Neural crest cell (in vitro differentiated cells): ENCODE measurements around the gene DCN. TPM values are rescaled to one million over a fixed set of nuclear protein-coding genes. Genes with fewer than 3 reads are reported as not detected.

ENCODE experiments used
- DNase-seq: peaks from one replicate; pipeline ENCODE4 v3.0.0; 2021; ENCODE audit warnings: low read depth, mixed read lengths, low spot score
- H3K27ac Mint-ChIP-seq: one replicate; pipeline ENCODE4 v1.8.0; 2021; ENCODE audit warnings: mild to moderate bottlenecking, mixed read lengths; ENCODE audit not compliant: unreplicated experiment
- H3K27me3 Mint-ChIP-seq: 2 replicates; pipeline ENCODE4 v1.8.0; 2021; ENCODE audit warnings: low read depth, mild to moderate bottlenecking, mixed read lengths
- H3K36me3 Mint-ChIP-seq: 2 replicates; pipeline ENCODE4 v1.8.0; 2021; ENCODE audit warnings: low read depth, mild to moderate bottlenecking, mixed read lengths
- H3K4me1 Mint-ChIP-seq: 2 replicates; pipeline ENCODE4 v1.8.0; 2021; ENCODE audit warnings: mixed read lengths
- H3K4me3 Mint-ChIP-seq: one replicate; pipeline ENCODE4 v1.8.0; 2021; ENCODE audit warnings: mild to moderate bottlenecking, mixed read lengths
- H3K9me3 Mint-ChIP-seq: 2 replicates; pipeline ENCODE4 v1.8.0; 2021; ENCODE audit warnings: mixed read lengths
- long read RNA-seq: library from polyadenylated mRNA; unstranded; transcript quantifications from one replicate; pipeline ENCODE4 v2.0.0, GENCODE V29; 2020
- total RNA-seq: library from RNA; stranded (reverse); gene quantifications from 2 replicates; pipeline ENCODE4 v1.2.1, GENCODE V29; 2021
- TF ChIP-seq, protein P1 (sequence below): fragments of 200-600 bp; sonication (generic); conservative IDR thresholded peaks from 2 replicates; pipeline ENCODE4 v1.5.0; 2021; ENCODE audit warnings: antibody characterized with exemption, mild to moderate bottlenecking

The DCN gene, protein sequence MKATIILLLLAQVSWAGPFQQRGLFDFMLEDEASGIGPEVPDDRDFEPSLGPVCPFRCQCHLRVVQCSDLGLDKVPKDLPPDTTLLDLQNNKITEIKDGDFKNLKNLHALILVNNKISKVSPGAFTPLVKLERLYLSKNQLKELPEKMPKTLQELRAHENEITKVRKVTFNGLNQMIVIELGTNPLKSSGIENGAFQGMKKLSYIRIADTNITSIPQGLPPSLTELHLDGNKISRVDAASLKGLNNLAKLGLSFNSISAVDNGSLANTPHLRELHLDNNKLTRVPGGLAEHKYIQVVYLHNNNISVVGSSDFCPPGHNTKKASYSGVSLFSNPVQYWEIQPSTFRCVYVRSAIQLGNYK
- 17.9 and 19.6 TPM in 2 replicates for total RNA-seq
- long read RNA-seq, full-length matches to known transcripts = 47 of 49 reads
- long read RNA-seq, partial matches to known transcripts = 1 of 49 reads
- long read RNA-seq, other reads (novel, unspliced or antisense) = 1 of 49 reads

DNA sequence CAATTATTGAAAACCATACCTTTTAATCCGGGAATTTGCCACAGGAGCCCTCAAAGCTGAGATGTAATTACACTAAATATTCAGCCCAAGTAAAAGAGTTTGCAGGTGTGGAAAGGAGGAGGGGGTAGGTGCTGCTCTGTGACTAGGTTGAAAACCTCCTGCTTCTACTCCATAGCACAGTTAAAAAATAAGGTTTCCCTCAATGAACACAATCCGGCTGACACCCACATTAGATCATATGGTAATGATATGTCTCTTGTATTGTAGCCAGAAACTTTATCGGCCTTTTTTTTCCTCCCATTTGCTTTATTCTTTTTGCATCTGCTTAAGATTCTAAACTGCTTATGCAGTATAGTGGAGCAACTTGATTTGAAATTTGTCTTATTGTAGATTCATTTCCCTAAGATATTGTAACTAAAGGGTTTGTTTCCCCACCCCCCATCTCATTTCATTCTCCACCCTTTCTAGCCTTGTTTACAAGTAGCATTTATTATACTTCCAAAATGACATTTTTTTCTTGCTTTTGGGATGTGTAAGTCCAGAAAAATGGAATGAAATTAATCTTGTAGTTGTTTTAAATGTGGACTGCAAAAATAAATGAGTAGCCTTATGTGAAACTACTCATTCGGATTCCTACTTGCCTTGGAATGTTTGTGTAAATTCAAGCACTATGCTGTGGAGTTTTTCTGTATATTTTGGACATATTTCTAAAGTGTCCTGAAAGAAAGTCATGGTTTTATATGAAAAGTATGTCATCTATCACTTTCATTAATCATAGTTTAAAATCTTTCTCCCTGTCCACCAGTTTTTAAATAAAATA is at the start of gene DCN:
DCN (minus strand) TSS at position 182 of the 820 bp plus-strand sequence. CDS start 4,265 bp downstream, outside the sequence.
- TF ChIP-seq, protein P1, sequence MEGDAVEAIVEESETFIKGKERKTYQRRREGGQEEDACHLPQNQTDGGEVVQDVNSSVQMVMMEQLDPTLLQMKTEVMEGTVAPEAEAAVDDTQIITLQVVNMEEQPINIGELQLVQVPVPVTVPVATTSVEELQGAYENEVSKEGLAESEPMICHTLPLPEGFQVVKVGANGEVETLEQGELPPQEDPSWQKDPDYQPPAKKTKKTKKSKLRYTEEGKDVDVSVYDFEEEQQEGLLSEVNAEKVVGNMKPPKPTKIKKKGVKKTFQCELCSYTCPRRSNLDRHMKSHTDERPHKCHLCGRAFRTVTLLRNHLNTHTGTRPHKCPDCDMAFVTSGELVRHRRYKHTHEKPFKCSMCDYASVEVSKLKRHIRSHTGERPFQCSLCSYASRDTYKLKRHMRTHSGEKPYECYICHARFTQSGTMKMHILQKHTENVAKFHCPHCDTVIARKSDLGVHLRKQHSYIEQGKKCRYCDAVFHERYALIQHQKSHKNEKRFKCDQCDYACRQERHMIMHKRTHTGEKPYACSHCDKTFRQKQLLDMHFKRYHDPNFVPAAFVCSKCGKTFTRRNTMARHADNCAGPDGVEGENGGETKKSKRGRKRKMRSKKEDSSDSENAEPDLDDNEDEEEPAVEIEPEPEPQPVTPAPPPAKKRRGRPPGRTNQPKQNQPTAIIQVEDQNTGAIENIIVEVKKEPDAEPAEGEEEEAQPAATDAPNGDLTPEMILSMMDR = no peak
- Mint-ChIP-seq H3K9me3 (no peaks in the 10 kb centered on the region), H3K4me1 (peaks cover 19% of the 10 kb centered on the region), H3K27me3 (no peaks in the 10 kb centered on the region), H3K27ac (no peak within 1 kb of the TSS), H3K36me3 (no peaks in the 10 kb centered on the region), H3K4me3 (peak within 1 kb of the TSS; percentile 42)
- no peak for DNase-seq

DNA sequence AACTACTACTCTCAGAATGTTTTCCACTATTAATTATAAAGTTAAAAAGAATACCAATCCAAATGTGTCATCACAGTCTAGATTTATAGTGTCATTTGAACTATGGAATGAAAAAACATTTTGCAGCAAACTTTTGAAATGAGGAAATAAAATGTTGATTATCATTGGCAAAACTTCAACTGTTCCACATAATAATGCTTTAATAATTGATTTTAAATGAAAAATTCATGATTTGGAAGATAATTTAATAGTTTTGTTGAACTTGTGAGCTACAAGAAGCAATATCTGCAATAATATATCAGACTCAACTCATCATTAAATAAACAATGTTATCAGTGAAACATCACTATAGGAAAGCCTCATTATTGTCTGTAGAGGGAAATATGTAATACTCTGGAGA is 48.2 kb upstream of the DCN start:
- H3K4me1 Mint-ChIP-seq = no peaks in the 10 kb centered on the region
- TF ChIP-seq, protein P1 = no peak

DNA sequence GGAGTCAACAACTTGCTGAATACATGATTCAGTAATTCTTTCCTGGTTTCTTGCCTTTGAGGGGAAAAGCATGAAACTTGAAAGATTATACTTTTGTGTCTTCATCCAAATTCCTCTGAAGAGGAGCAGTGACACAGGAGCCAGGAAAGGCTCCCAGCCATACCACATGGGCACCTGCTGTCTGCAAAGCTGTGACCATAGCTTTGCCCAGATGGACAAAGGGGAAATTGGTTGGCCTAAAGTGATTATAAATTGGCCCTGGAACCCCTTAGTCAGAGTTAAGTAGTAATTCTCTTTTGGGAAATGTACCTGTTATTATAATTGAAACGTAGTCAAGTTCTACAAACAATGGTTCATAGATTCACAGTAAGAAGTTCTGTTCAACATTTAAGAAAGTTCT is 44.3 kb upstream of the DCN start:
- TF ChIP-seq, protein P1 = no peak
- peaks cover 3% of the 10 kb centered on the region for H3K4me1 Mint-ChIP-seq
- DNase-seq = no peak
- no peak overlapping the region for H3K27ac Mint-ChIP-seq
- H3K27me3 Mint-ChIP-seq = no peaks in the 10 kb centered on the region
- H3K9me3 Mint-ChIP-seq = no peaks in the 10 kb centered on the region
- no peak overlapping the region for H3K4me3 Mint-ChIP-seq
- H3K36me3 Mint-ChIP-seq = no peaks in the 10 kb centered on the region

More for the DNA sequence above, 48.2 kb upstream of the DCN start:
- Mint-ChIP-seq H3K27me3 (no peaks in the 10 kb centered on the region), H3K9me3 (no peaks in the 10 kb centered on the region), H3K27ac (no peak overlapping the region), H3K36me3 (no peaks in the 10 kb centered on the region), H3K4me3 (no peak overlapping the region)
- DNase-seq = no peak

DNA sequence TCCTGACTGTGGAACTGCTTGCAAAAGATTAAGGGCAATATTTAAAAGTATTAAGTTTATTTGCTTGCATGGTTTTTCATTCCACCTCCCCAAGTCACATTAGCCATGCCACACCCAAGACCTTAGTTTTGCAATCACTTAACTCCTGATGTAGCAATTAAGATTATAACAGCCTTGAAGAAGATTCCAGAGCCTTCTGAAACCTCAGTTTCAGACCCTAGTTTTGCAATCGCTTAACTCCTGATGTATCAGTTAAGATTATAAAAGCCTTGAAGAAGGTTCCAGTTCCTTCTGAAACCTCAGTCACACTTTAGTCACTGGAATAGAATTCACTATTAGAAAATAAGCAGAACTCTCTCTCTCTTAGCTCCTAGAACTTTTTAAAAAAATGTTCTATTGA is 42.7 kb upstream of the DCN start:
- TF ChIP-seq, protein P1 = no peak
- peaks cover 3% of the 10 kb centered on the region for H3K4me1 Mint-ChIP-seq
- H3K36me3 Mint-ChIP-seq = no peaks in the 10 kb centered on the region
- H3K27ac Mint-ChIP-seq = no peak overlapping the region
- H3K27me3 Mint-ChIP-seq = no peaks in the 10 kb centered on the region
- H3K9me3 Mint-ChIP-seq = no peaks in the 10 kb centered on the region
- no peak for DNase-seq
- no peak overlapping the region for H3K4me3 Mint-ChIP-seq

DNA sequence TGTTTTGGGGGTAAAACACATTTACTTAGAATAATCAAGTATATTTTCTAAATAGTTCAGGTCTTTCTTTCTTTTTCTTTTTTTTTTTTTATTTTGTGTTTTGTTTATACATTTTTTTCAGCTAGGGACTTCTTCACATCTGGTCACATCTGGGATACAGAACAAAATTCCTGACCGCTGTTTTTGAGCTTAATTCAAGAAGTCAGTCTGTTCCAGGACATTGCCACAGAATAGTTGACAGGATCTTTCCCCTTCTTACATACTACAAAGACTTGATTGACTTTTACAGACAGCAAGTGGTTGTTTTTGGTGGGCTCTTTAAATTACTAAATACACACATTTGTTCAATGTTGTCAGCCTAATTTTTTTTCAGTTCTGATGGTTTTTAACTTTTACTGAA is 41.8 kb upstream of the DCN start:
- H3K9me3 Mint-ChIP-seq = no peaks in the 10 kb centered on the region
- H3K27ac Mint-ChIP-seq = no peak overlapping the region
- TF ChIP-seq, protein P1 = no peak
- H3K4me1 Mint-ChIP-seq = peaks cover 3% of the 10 kb centered on the region
- H3K27me3 Mint-ChIP-seq = no peaks in the 10 kb centered on the region
- H3K36me3 Mint-ChIP-seq = no peaks in the 10 kb centered on the region
- no peak for DNase-seq
- H3K4me3 Mint-ChIP-seq = no peak overlapping the region
